GM18909 (cell line): ENCODE measurements around the gene TMEM98.
"Not testable (repeated sequence)": the region's sequence is repeated elsewhere in the genome, so short reads cannot be mapped to it uniquely, and the experiment has no call there.

Source experiments
- ATAC-seq: cut with Tn5 transposase; IDR thresholded peaks from one replicate; pipeline ENCODE4 v1.9.1; 2021; ENCODE audit warnings: mild to moderate bottlenecking; ENCODE audit not compliant: unreplicated experiment, poor library complexity

The TMEM98 gene

DNA sequence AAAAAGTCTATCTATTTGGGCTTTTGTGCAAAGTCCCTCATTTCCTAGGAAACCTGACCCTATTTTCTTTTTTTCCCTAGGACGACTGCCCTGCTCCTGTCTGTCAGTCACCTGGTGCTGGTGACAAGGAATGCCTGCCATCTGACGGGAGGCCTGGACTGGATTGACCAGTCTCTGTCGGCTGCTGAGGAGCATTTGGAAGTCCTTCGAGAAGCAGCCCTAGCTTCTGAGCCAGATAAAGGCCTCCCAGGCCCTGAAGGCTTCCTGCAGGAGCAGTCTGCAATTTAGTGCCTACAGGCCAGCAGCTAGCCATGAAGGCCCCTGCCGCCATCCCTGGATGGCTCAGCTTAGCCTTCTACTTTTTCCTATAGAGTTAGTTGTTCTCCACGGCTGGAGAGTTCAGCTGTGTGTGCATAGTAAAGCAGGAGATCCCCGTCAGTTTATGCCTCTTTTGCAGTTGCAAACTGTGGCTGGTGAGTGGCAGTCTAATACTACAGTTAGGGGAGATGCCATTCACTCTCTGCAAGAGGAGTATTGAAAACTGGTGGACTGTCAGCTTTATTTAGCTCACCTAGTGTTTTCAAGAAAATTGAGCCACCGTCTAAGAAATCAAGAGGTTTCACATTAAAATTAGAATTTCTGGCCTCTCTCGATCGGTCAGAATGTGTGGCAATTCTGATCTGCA, 12.9 kb downstream of the TMEM98 start:
- no peak for ATAC-seq

DNA sequence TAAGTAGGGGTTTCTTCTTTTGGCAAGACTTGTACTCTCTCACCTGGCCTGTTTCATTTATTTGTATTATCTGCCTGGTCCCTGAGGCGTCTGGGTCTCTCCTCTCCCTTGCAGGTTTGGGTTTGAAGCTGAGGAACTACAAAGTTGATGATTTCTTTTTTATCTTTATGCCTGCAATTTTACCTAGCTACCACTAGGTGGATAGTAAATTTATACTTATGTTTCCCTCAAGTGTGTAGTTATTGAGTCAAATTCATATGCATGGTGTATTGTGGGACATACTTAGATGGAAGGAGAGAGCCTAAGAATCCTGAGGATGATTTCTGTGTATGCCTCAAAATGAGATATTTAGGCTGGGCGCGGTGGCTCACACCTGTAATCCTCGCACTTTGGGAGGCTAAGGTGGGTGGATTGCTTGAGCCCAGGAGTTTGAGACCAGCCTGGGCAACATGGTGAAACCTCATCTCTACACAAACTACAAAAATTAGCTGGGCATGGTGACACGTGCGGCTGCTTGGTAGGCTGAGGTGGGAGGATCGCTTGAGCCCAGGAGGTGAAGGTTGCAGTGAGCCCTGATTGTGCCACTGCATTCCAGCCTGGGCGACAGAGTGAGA, 13.6 kb downstream of the TMEM98 start:
- no peak for ATAC-seq

DNA sequence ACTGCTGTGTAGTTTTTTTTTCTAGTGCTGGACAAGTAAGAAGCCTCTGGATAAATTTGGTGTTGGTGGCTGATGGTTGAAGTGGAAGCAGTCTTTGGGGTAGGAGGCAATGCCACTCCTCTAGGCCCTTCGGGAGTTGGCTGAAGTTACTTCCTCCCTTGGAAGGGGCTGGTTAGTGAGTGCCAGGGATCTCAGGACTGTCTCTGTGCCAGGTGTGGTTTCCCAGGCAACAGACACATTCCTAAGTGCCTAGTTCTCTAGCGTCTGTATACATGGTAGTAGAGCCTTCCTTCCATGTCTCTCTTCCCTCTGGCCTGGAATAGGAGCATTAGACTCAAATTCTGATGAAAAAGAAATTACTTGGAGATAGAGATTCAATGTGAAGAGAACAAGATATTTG, 15.3 kb downstream of the TMEM98 start:
- no peak for ATAC-seq

DNA sequence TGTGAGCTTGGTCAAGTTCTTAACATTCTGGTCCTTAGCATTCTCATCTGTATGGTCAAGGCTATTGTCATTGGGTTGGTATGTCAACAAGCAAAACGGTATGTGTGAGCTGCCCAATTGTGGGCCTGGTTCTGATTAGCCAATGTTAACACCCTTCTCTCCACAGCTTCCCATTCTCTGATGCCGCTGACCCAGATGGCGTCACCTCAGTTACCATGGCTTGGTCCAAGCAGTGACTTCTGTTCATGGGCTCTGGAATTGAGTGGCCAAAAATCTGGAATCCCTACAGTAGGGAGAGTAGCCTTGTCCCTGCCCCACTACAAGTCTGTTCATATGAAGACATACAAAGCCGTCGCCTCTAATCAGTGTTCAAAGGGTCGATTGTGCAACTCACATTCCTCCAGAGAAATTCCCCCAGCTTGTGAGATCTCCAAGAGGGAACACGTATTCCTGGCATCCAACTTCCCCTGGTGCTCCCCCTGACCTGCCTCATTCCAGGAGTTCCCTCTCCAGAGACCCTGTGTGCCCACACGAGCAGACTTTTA, 15.8 kb downstream of the TMEM98 start:
- no peak for ATAC-seq

DNA sequence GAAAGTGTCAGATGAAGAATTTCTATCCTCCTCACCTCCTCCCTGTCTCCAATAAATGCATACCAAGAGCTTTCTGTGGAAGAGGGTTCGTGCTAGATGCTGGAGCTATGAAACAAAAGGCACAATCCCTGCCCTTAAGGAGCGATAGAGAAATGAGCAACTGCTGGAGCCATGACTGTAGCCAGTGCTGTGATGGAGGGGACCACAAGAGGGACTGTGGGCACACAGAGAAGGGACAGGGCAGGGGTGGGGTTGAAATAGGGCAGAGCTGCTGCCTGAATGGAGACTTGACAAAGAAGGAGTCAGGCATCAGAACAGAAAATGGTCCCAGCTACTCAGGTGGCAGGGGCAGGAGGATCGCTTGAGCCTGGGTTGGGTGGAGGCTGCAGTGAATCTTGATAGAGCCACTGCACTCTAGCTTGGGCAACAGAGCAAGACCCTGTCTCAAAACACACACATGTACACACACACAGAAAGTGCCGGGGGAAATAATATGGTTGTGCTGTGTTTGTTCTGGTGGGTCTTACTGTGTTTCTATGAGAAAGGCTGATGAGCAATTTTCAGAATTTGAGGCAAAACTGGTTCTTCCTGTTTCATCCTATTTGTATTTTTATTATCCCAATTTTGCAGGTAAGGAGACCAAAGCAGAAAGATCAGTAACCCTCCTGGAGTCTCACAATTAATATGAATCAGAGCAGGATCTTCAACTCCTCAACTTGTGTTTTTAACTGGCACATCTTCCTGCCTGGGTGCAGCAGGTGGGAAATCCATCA, 16.5 kb downstream of the TMEM98 start:
- no peak for ATAC-seq

DNA sequence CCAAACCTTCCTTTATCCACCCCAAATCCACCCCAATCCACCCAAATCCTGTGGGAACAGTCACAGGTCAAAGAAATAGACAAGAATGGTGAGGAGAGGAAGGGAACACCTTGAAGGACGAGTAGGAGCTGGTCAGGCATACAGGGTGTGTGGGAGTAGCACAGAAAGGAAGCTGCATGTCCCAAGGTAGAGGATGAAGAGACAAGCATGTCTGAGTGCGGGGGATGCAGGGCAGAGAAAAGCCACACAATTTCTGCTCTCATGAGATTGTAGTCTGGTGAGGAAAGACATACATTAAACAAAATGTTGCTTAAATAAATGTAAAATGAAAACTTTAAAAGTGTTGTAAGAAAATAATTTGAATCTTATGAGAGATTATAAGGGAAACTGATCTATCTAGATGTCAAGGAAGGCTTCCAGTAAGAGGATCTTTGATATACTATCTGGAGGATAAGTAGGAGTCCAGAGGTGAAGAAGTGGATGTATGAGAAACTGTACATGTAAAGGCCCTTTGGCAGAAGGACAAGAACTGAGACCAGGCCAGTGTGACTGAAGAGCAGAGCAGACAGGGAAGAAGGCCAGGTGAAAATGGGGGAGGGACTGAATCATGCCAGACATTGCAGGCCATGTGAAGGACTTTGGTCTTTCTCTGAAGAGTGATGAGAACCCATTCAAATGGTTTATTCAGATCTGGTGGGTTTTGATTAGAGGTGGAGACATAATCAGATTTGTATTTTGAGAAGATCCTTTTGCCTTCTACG, 18.6 kb downstream of the TMEM98 start:
- no peak for ATAC-seq

DNA sequence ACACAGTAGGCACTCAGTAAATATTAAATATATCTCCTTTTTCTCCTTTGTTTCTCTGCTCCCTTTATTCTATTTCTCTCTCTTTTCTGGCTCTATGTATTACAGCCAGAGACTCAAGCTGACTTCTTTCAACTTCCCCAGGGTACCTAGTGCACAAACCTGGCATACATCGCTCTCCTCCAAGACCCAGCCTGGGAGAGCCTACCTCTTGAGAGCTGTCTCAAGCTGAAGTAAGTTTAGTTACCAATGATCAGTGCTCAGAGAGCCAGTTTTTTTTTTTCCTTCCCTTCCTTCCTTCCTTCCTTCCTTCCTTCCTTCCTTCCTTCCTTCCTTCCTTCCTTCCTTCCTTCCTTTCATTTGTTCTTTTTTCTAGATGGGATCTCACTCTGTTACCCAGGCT, 19.8 kb downstream of the TMEM98 start:
- ATAC-seq = no peak

DNA sequence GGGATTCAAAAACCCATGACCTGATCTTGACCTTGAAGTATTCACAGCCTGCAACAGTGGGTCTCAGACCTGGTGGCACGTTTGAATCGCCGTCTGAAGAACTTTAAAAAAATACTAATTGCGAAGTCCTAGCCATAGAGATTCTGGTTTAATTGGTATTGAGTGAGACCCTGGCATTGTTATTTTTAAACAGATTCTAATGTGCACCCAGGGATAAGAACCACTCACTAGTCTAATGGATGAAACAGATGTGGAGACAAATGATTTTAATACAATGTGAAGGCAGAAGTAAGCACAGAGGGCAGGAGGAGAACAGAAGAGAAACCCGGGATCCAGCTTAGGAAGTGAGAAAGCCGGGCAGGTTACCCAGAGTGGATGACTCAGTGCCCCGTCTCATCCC, 21.2 kb downstream of the TMEM98 start:
- ATAC-seq = no peak

DNA sequence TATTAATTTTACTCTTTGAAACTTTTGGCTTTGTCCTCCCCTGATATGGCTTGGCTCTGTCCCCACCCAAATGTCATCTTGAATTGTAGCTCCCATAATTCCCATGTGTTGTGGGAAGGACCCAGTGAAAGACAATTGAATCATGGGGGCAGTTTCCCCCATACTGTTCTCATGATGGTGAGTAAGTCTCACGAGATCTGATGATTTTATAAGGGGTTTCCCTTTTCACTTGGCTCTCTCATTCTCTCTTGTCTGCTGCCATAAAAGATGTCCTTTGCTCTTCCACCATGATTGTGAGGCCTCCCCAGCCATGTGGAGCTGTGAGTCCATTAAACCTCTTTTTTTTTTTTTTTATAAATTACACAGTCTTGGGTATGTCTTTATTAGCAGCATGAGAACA, 24.5 kb downstream of the TMEM98 start:
- ATAC-seq = not testable (repeated sequence)

DNA sequence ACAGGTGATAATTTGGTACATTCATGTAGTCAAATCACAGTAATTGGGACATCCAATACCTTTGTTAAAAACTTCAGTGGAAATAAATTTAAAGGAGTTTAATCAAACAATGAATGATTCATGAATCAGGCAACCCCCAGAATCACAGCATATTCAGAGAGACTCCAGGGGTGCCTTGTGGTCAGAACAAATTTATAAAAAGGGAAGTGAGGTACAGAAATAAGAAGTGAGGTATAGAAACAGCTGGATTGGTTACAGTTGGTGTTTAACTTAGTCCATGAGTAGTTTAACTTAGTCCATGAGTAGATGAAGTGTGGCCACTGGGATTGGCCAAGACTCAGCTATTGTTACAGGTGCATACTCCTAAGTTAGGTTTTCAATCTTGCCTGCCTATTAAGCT, 25.1 kb downstream of the TMEM98 start:
- no peak for ATAC-seq

DNA sequence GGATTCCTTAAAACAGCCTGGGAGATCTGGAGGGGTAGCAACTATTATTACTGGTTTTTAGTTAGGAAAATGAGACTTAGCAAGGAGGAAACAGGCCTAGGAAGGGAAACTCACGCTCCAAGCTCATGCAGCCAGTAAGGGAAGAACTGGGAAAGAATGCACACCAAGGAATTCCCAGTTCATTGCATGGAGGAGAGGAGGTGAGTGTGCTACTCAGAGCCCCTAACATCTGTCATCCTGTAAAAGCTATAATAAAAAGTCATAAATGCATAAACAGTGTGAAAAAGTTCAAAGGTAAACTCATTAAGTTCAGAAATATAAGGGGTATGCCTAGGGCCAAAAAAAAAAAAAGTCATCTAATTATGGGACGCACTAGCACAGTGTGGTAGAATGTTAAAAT, 25.9 kb downstream of the TMEM98 start:
- no peak for ATAC-seq

DNA sequence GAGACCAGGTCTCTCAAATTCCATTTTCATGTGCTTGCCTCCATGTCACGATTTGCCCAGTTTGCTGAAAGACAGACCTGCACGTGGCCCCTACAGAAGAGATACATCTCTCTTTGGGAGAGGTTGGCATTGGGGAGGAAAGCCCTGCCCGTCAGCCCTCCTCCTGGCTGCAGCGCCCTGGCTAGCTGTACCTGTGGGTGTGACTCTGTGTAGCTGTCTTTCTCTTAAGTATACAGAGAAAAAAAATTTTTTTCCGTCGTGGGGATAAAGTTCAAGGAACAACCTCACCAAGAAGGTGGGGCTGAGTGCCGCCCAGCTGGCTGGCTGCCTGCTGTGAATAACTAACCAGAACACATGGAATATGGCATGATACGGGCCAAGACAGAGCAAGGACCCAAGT, 26.5 kb downstream of the TMEM98 start:
- no peak for ATAC-seq

DNA sequence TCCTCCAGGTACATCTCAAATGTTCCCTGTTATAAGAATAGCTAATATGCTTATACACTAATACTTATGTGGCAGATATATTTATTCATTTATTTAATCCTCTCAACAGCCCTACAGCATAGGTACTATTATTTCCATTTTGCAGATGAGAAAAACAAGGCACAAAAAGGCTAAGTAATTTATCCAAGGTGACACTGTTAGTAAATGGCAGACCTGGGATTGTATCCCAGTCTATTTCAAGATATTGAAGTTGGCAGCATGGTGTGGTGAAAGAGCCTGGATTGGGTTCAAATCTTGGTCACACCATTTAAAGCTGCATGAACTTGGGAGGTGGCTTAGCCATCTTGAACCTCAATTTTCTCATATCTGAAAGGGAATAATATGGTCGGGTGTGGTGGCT, 27.2 kb downstream of the TMEM98 start:
- ATAC-seq = no peak

DNA sequence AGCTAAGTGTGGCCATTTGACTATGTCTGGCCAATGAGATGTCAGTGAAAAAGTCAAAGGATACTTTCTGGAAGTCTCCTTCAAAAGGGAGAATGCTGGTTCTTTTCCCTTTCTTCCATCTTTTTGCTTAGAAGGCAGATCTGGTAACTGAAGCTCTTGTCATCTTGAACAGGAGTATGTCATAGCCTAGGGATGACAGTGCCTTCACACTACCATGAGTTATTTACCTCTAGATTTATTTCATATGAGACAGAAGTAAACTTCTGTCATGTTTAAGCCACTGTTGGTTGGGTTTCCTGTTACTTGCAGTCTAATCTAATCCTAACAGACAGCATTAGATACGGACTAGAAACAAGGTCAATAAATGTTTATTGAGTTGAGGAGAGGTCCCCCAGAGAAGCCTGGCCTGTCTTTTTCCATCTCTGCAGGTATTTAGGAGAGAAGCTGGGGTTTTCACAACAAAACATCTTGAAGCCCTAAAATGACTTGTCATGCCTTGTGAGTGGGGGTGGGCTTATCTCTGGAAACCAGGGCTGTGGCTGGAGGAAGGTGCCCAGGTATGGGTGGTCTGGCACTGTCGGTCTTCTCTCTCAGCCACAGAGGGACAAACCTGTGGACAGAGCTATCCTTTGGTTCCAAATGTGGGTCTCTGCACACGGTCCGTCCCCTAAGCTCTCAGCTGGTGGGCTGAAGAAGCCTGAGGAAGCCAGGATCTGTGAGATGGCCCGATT, 28.5 kb downstream of the TMEM98 start:
- ATAC-seq = no peak

DNA sequence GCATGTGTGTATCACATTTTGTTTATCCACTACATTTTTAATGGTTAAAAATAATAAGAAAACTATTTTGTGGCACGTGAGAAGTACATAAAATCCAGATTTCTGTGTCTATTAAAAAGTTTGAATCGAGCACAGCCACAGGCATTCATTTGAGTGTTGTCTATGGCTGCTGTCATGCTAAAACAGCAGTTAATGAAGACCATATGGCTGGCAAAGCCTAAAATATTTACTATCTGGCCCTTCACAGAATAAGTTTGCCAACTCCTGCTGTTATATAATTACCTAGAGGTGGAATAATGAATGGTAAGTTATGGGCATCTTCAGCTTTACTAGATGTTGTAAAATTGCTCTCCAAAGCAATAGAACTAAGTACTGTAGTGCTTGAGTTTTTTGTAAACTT, 30.5 kb downstream of the TMEM98 start:
- ATAC-seq = no peak

DNA sequence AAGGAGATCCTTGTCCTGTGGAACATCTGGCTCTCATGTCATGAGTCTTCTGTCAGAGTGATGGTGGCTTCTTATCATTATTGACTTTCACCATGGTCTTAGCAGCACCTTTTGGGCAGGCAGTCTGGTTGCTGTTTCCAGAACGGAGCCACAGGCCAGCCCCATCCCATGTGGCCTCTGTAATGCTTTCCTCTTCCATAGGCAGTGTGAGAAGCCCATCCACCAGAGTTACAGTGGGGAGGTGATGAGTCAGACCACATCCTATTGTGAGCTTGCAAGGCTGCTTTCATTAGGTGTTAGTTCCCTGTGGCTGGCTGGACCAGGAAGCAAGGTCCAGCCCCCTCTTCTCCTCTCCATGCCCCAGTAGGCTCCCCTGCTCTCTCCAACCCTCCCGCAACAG, 32.9 kb downstream of the TMEM98 start:
- ATAC-seq = no peak

DNA sequence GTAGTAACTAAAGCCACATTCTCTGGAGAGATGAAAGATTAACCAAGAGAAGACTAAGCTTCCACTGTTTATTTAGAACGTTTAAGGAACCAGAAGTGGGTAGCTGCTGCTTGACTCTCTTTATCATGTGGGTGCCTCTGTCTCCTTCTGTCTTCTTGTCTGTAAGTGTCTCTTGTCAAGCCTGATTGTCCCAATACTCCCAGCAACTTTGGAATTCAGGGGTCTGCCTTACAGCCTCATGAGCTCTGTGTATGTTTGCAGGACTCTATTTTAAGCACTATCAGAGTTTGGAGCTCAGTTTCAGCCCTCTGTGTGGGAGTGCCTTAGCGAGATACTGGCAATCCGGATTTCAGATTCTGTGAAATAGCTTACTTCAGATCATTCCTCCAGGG, 34.4 kb downstream of the TMEM98 start:
- no peak for ATAC-seq

DNA sequence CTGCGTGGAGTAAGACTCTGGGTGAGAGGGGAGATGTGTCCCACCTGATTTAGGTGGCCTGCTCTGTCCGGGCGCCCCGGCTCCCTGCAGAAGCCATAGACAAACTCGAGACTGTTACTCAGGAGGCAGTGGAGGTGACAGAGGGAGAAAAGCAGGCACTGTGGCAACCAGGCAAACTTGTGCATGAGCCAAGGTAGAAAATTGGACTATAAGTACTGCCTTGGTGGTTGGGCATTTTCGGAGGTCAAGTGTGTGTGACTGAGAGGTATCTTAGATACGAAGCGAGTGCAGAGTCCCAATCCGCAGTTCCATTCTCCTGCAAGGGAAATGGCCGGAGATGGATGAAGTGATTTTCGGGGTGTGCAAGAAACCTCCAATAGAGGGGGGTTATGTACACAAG, 36.6 kb downstream of the TMEM98 start:
- ATAC-seq = no peak

DNA sequence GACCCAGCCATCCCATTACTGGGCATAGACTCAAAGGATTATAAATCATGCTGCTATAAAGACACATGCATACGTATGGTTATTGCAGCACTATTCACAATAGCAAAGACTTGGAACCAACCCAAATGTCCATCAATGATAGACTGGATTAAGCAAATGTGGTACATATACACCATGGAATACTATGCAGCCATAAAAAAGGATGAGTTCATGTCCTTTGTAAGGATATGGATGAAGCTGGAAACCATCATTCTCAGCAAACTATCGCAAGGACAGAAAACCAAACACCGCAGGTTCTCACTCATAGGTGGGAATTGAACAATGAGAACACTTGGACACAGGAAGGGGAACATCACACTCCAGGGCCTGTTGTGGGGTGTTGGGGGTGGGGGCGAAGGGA, 41.3 kb downstream of the TMEM98 start:
- ATAC-seq = not testable (repeated sequence)

DNA sequence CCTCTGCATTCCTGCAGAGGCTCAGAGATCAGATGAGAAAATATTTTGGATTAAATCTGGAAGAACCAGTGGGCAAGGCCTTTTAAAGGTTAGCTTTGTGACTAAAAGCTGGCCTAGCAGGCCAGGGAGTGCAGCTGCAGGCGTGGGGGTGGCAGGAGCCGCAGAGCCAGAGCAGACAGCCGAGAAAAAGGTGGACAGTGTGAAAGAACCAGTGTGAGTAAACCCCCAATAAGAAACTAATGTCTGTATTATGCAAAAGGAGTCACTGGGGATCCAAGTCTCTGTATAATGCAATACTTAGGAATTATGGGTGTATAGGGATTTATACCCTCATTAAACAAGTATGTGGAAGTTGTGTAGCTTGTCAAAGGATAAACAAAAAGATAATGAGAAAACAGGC, 42.3 kb downstream of the TMEM98 start:
- ATAC-seq = peak; percentile 53
